GM23338 (cell line): ENCODE results near the gene TPP2.

Experiments used
- CREB1 ChIP-seq: fragments of 250-450 bp; sonication (Bioruptor Pico); IDR thresholded peaks from 2 replicates; pipeline ENCODE4 v1.5.0; 2020; ENCODE audit warnings: low read depth, mild to moderate bottlenecking, moderate library complexity
- CTCF ChIP-seq, 2 experiments: fragments of 200-600 bp in 1 of 2; sonication (generic) in 1 of 2; conservative IDR thresholded peaks; 2 replicates each; pipeline versions ENCODE4 v1.5.1 to v1.6.1; 2016 to 2017; ENCODE audit warnings: antibody characterized with exemption in 2 of 2, low read depth in 2 of 2, mild to moderate bottlenecking in 2 of 2, moderate library complexity in 1 of 2
- EZH2 ChIP-seq: fragments of 200-600 bp; sonication (generic); IDR thresholded peaks from one replicate; pipeline ENCODE4 v1.8.0; 2017; ENCODE audit warnings: antibody characterized with exemption, mild to moderate bottlenecking, low read depth; ENCODE audit not compliant: unreplicated experiment
- EZH2phosphoT487 ChIP-seq: fragments of 200-600 bp; sonication (generic); IDR thresholded peaks from one replicate; pipeline ENCODE4 v1.8.1; 2018; ENCODE audit warnings: antibody characterized with exemption; ENCODE audit not compliant: unreplicated experiment
- JUNB ChIP-seq: IDR thresholded peaks from one replicate; pipeline ENCODE4 v1.6.1; 2016; ENCODE audit warnings: antibody characterized with exemption; ENCODE audit not compliant: unreplicated experiment
- NANOG ChIP-seq: IDR thresholded peaks from 2 replicates; pipeline ENCODE4 v1.6.1; 2016; ENCODE audit warnings: antibody characterized with exemption, borderline replicate concordance
- POLR2AphosphoS5 ChIP-seq: IDR thresholded peaks from 2 replicates; pipeline ENCODE4 v1.6.1; 2016; ENCODE audit warnings: antibody characterized with exemption, low read depth
- REST ChIP-seq: IDR thresholded peaks from one replicate; pipeline ENCODE4 v1.6.1; 2018; ENCODE audit warnings: antibody characterized with exemption; ENCODE audit not compliant: unreplicated experiment
- STAT1 ChIP-seq: IDR thresholded peaks from one replicate; pipeline ENCODE4 v1.6.1; 2016; ENCODE audit warnings: antibody characterized with exemption; ENCODE audit not compliant: unreplicated experiment
- ZNF114 ChIP-seq: fragments of 250-450 bp; sonication (Bioruptor Pico); IDR thresholded peaks from 2 replicates; pipeline ENCODE4 v1.5.0; 2020; ENCODE audit warnings: mild to moderate bottlenecking, moderate library complexity
- ZNF331 ChIP-seq: fragments of 250-450 bp; sonication (Bioruptor Pico); IDR thresholded peaks from 2 replicates; pipeline ENCODE4 v1.5.0; 2020; ENCODE audit warnings: low read depth, mild to moderate bottlenecking, moderate library complexity

GRCh38 chr13:102690883-102691282 lies 94.1 kb downstream of the TPP2 start:
- TF ChIP-seq CTCF (conservative IDR thresholded peaks at IDR 0.05; ENCODE audit: low read depth in 2 of 2) (no peak), EZH2phosphoT487 (no peak), EZH2 (no peak), REST (no peak), POLR2AphosphoS5 (no peak), CREB1 (no peak), ZNF114 (CRISPR knock-in tag) (no peak), JUNB (no peak), NANOG (no peak), STAT1 (no peak), ZNF331 (CRISPR knock-in tag) (no peak)
